ENCODE results near the gene TM9SF1. TPM values are rescaled to one million over a fixed set of nuclear protein-coding genes. Genes with fewer than 3 reads are reported as not detected.

Gene TM9SF1
- total RNA-seq, 1 donor from 2014 or later = 48.9 TPM

DNA sequence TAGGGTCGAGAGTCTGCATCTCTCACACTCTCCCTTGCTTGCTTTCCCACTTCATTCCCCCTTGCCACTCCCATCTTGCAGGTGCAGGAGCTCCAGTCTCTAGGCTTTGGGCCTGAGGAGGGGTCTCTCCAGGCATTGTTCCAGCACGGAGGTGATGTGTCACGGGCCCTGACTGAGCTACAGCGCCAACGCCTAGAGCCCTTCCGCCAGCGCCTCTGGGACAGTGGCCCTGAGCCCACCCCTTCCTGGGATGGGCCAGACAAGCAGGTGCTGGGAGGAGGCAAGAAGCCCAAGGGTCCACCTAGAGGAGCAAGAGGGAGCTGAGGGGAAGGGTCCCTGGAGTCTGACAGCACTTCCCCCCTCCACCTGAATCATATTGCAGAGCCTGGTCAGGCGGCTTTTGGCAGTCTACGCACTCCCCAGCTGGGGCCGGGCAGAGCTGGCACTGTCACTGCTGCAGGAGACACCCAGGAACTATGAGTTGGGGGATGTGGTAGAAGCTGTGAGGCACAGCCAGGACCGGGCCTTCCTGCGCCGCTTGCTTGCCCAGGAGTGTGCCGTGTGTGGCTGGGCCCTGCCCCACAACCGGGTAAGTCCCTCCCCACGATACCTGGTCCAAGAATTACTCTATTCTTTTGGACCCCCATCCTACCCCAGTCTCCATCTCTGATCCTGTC is 43.7 kb downstream of the TM9SF1 start:
- DNase-seq (ENCODE audit: low read depth, low spot score) = no peak

DNA sequence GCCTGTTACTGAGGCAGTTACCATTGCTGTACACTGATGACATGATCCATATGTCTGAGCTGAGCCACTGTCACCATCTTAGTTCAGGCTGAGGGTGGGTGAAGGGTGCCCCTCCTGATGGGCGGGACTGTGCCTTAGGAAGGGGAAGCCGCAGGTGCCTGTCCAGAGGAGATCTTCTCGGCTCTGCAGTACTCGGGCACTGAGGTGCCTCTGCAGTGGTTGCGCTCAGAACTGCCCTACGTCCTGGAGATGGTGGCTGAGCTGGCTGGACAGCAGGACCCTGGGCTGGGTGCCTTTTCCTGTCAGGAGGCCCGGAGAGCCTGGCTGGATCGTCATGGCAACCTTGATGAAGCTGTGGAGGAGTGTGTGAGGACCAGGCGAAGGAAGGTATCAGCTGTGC is 44.2 kb downstream of the TM9SF1 start:
- no peak for DNase-seq (ENCODE audit: low read depth, low spot score)

DNA sequence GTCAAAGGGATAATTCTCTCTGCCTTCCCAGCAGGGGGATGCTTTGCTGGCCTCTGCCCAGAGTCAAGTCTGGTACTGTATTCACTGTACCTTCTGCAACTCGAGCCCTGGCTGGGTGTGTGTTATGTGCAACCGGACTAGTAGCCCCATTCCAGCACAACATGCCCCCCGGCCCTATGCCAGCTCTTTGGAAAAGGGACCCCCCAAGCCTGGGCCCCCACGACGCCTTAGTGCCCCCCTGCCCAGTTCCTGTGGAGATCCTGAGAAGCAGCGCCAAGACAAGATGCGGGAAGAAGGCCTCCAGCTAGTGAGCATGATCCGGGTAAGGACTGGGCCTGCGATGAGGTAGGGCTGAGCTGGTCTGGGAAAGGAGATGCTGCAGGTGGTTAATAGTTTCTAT is 44.7 kb downstream of the TM9SF1 start:
- DNase-seq (ENCODE audit: low read depth, low spot score) = no peak

DNA sequence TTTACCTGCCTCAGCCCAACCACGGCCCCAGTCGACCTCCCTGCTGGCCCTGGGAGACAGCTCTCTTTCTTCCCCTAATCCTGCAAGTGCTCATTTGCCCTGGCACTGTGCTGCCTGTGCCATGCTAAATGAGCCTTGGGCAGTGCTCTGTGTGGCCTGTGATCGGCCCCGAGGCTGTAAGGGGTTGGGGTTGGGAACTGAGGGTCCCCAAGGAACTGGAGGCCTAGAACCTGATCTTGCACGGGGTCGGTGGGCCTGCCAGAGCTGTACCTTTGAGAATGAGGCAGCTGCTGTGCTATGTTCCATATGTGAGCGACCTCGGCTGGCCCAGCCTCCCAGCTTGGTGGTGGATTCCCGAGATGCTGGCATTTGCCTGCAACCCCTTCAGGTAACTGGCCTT is 45.2 kb downstream of the TM9SF1 start:
- no peak for DNase-seq (ENCODE audit: low read depth, low spot score)

DNA sequence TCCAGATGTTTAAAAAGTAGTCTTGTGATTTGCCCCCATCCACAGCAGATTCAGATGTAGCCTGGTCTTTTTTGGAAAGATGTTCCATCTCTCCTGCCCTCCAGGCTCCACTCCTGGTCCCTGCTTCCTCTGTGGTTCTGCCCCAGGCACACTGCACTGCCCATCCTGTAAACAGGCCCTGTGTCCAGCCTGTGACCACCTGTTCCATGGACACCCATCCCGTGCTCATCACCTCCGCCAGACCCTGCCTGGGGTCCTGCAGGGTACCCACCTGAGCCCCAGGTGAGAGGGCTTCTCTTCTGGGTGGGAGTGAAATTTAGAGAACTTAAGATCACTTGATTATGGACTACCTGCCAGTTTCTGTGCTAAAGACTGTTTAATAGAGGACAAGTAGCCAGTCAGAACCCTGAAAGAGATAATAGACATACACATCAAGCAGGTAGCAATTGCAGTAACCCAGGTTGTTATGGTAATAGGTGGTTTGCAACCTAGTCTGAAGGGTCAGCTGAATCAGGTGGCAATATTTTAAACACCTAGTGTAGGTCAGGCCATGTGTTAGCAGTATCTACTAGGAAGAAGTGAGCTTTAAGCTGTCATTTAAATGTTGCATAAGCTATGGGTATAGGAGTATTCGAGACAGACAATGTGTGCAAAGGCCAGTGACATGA is 45.8 kb downstream of the TM9SF1 start:
- no peak for DNase-seq (ENCODE audit: low read depth, low spot score)

DNA sequence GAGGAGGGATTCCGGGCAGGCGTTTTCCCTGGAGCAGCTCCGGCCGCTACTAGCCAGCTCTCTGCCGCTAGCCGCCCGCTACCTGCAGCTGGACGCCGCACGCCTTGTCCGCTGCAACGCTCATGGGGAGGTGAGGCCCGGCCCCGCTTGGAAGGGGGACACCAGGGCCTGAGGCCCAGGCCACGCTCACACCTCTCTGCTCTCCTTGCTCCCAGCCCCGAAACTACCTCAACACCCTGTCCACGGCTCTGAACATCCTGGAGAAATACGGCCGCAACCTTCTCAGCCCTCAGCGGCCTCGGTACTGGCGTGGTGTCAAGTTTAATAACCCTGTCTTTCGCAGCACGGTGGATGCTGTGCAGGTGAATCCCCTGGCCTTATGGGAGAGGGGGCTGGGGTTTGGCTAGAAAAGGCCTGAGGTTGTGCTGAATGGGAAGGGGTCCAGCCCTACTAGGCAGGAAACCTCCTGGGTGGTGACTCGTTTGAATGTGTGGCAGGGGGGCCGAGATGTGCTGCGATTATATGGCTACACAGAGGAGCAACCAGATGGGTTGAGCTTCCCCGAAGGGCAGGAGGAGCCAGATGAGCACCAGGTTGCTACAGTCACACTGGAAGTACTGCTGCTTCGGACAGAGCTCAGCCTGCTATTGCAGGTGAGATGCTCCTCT is 47.3 kb downstream of the TM9SF1 start:
- no peak for DNase-seq (ENCODE audit: low read depth, low spot score)

DNA sequence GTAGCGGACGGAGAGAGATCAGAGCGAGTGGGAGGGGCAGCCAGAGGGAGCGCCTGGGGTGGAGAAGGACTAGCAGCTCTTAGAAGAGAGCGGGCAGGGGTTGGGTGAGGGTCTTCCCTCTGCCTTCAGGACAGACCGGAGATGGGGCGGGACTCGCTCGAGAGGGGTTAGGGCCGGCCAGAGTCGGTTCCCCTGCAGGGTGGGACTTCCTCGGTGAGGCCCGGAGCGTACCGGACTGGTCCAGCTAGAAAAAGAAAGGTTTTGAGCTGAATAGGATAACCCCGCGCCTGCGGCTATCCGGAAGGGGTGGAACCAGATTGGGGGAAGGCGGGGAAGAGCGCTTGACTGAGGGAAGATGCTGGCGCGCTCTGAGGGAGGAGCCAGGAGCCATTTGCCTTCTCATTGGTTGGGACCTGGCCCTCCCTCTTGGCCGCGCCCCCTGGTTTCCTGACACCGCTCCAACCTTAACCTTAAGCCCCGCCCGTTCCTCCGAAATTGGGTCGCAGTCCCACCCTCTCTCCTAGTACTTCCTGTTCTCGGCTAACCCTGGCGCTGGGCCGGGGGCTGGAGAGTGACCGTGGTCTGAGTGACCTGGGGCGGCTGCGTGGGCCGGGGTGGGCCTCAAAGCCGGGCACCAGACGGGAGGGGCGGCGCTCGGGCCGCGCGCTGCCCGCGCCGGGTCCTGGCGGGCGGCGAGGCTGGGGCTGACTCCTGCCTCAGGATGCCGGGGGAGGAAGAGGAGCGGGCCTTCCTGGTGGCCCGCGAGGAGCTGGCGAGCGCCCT is 48.1 kb downstream of the TM9SF1 start, which contains the start of gene RNF31:
TSS of gene RNF31 (plus strand) at position 521 of the 783 bp plus-strand sequence. CDS start at position 722, 201 bp downstream.
- DNase-seq (ENCODE audit: low read depth, low spot score) = peak; percentile 95

DNA sequence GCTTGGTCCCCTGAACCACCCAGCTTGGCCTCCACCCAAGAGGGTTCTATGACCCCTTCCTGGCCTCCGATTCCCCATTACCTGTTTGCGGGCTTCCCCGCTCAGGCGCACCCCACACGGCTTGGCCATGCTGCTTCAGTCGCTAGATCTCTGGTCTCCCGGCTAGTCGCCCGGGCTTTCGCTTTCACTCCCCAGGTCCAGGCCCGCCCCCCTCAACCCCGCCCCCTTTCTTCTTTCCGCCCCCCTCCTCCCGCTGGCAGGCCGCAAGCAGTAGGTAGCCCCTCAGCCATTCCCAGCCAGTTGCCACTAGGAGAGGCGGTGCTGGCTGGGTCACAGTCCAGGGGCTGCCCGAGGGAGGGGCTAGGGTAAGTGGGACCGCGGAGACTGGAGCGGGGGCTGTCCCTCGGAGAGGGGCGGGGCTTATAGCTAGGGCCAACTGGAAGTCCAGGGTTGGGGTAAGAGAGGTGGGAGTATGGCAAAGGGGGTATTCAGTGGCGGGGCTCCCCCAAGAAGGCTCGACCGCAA is 48.7 kb downstream of the TM9SF1 start, which contains the start of gene PSME2:
TSS of gene PSME2 (minus strand) at position 158 of the 525 bp plus-strand sequence. CDS start at position 129, 29 bp downstream.
- DNase-seq (ENCODE audit: low read depth, low spot score) = peak; percentile 94

DNA sequence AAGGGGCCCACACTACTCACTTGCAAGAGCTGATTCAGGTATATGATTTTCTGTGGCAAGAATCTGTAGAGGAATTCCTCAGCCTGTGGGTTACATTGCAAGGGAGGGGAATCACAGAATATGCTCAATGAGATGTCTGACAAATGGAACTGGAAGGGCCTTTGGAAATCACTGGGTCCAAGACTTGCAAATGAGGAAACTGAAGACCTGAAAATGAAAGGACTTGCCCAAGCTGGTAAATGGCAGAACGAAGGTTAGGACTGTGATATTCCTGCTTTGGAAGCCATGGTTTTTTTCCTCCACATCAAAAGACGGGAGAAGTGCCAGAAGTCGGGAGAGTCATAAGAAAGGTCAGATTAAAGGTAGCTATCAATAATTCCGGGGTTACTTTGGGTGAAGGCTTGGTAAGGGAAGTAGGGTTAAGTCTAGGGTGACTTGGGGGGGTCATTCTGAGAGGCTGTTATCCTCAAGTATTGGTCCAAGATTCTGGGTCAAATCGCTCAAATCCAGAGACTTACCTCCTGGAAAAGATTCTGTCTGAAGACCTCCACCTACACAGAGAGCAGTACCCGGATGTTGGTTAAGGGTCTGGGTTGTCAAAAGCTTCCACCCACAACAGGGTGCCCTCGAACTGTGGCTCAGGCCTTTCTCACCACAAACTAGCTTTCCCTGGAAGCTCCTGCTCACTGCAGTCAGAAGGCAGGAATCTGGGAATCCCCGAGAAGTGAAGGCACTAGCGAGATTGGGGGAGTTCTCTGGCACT is 49.4 kb downstream of the TM9SF1 start:
- no peak for DNase-seq (ENCODE audit: low read depth, low spot score)

DNA sequence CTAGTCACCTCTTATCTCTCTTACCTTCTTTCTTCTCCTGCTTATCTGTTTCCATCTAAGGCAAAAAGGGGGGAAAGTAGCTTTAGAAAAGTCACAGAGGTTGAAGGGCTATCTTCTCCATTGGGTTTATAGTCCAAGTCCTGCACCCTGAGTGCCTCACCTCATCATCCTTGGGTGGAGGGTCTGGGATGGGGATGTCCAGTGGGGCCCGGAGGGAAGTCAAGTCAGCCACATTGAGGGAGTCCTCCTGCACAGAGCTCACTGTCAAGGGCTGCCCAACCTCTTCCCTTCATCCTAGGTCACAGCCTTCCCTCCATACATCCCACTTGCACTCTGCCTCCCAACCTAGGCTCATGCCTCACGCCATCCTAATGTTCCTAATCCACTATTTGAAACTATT is 50.0 kb downstream of the TM9SF1 start:
- DNase-seq (ENCODE audit: low read depth, low spot score) = no peak

DNA sequence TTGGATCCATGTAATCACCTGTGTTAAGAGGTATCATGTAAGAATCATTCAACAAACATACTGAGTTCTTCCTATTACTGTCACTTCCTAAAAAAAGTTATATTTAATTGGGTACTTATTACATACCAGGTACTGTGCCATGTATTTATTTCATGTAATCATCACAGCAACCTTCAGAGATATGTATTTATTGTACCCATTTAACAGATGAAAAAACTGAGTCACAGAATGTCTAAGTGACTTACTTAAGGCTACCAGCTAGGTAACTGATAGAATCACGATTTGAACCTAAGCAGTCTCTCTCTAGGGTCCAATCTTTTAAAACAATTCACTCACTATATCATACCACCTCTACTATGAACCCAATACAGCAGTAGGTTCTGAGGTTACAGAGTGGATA is 50.8 kb downstream of the TM9SF1 start:
- DNase-seq (ENCODE audit: low read depth, low spot score) = no peak

DNA sequence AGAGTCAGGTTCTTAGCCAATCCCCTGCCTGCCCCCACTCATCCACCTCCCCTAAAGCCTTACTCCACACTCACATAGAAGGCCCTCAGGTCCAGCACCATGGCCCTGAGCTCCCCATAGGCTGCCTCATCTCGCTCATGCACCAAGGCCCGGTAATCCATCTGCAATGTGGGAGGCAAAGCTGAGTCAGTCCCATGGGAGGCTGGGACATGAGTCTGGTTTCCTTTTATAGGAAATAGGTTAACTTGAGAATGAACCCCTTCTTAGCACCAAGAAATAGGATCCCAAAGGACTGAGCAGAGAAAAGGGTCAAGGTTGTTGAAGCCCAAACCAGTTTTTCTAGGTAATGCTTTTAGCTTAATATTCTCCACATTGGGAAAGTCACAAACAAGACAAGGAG is 51.7 kb downstream of the TM9SF1 start:
- no peak for DNase-seq (ENCODE audit: low read depth, low spot score)

DNA sequence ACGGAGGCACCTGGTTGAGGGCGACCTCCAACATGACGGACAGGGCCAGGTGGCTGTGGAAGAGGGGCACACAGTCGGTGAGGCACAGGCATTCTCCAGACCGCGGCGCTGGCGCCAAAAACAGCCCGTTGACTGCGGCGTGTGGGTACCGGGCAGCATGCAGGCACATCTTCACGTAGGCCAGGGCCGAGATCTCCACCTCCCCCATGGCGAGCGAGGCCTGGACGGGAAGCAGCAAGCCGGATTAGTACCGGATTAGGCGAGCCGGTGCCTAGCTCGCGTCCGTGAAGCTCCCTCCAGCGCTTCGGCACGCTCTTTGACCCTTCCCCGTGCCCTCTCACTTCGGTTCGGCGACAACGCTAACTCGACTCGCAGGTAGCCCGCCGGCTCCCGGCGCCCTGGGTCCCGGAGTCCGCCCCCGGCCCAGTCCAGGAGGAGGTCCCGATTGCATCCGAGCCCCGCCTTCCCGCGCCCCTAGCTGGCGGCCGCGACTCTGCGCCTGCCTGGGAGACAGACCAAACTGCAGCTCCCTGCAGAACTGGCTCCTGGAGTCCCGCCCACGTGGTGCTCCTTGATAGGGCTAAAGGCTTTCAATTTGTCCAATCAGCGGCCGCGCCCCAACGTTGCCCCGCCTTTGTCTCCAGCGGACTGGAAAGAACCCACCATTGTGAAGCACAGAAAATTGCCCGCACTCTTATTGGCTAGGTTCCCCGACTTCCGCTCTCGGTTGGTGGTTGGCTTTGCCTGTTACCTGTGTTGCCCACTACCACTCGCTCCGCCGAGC is 54.0 kb downstream of the TM9SF1 start, which contains the start of gene EMC9:
TSS of gene EMC9 (minus strand) at position 495 of the 784 bp plus-strand sequence. CDS start at position 208, 287 bp downstream.
- DNase-seq (ENCODE audit: low read depth, low spot score) = peak; percentile 95

DNA sequence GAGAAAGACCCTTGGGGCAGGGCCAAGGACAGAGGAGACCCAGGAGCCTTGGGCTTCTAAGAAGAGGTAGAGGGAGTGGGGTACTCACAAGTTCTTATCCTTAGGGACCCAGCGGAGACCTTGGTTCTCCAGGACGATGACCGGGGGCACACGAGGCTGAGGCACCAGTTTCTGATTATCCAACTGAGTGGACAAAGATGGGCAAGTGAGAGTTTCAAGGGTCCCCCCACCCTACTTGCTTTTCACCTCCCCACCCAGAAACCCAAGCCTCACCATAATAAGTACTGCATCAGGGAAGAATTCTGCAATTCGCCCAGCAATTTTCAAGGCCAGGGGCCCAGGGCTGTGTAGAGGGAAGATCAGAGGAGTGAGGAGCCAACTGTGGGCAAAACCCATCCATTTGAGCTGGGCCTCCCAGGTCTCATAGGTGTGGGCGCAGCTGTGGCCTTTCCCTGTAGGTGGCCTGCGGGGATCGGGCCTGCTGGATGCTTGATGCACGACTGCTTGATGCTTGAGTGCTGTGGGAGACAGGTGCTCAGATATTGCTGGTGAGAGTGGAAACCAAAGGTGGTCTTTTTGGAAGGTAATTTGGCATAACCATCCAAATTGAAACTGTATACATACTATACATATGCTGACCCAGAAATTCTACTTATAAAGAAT is 55.8 kb downstream of the TM9SF1 start:
- no peak for DNase-seq (ENCODE audit: low read depth, low spot score)

Other genes starting within 250 kb of the TM9SF1 start
- 58.9 and 60.4 TPM in 2 replicates for gene DHRS4, start 241.7 kb downstream of the TM9SF1 start, total RNA-seq
- gene DHRS4L2, start 206.5 kb downstream of the TM9SF1 start, total RNA-seq = 15.8 and 18.3 TPM in 2 replicates
- gene CARMIL3, start 143.4 kb downstream of the TM9SF1 start, total RNA-seq = under 0.01 and 0.04 TPM in 2 replicates
- not detected in 2 replicates for gene CPNE6, start 123.9 kb downstream of the TM9SF1 start, total RNA-seq
- gene PCK2, start 101.1 kb downstream of the TM9SF1 start, total RNA-seq = 9.8 and 18.5 TPM in 2 replicates
- 50.1 and 61.2 TPM in 2 replicates for gene DCAF11, start 80.7 kb downstream of the TM9SF1 start, total RNA-seq
- 0.33 and 0.56 TPM in 2 replicates for gene NRL, start 80.5 kb downstream of the TM9SF1 start, total RNA-seq
- gene FITM1, start 64.8 kb downstream of the TM9SF1 start, total RNA-seq = 0.13 TPM in 1 of 2 replicates, not detected in the other
- gene PSME1, start 59.2 kb downstream of the TM9SF1 start, total RNA-seq = 121 and 126 TPM in 2 replicates
- 22.7 and 27.6 TPM in 2 replicates for gene EMC9, start 53.9 kb downstream of the TM9SF1 start, total RNA-seq
- gene PSME2, start 48.8 kb downstream of the TM9SF1 start, total RNA-seq = 155 and 175 TPM in 2 replicates
- gene RNF31, start 47.9 kb downstream of the TM9SF1 start, total RNA-seq = 34.1 and 36.2 TPM in 2 replicates
- 42.1 and 48.9 TPM in 2 replicates for gene IRF9, start 34.2 kb downstream of the TM9SF1 start, total RNA-seq
- 1.6 and 4.1 TPM in 2 replicates for gene REC8, start 23.4 kb downstream of the TM9SF1 start, total RNA-seq
- gene IPO4, start 6.6 kb downstream of the TM9SF1 start, total RNA-seq = 57.2 and 58.4 TPM in 2 replicates
- gene TSSK4, start 10.3 kb upstream of the TM9SF1 start, total RNA-seq = 0.20 TPM in 1 of 2 replicates, not detected in the other
- gene CHMP4A, start 18.0 kb upstream of the TM9SF1 start, total RNA-seq = 27.7 and 36.5 TPM in 2 replicates
- gene MDP1, start 20.6 kb upstream of the TM9SF1 start, total RNA-seq = 6.9 and 13.1 TPM in 2 replicates
- gene NEDD8, start 36.9 kb upstream of the TM9SF1 start, total RNA-seq = 219 and 229 TPM in 2 replicates
- 97.8 and 115 TPM in 2 replicates for gene GMPR2, start 37.5 kb upstream of the TM9SF1 start, total RNA-seq
- 49.1 and 55.5 TPM in 2 replicates for gene TINF2, start 47.2 kb upstream of the TM9SF1 start, total RNA-seq
- gene TGM1, start 67.7 kb upstream of the TM9SF1 start, total RNA-seq = 0.40 and 0.74 TPM in 2 replicates
- 21.0 and 21.6 TPM in 2 replicates for gene RABGGTA, start 76.2 kb upstream of the TM9SF1 start, total RNA-seq
- 6.4 and 12.7 TPM in 2 replicates for gene DHRS1, start 104.3 kb upstream of the TM9SF1 start, total RNA-seq
- 31.3 and 41.3 TPM in 2 replicates for gene NOP9, start 104.4 kb upstream of the TM9SF1 start, total RNA-seq
- 1.1 and 2.8 TPM in 2 replicates for gene CIDEB, start 112.5 kb upstream of the TM9SF1 start, total RNA-seq
- gene LTB4R2, start 114.7 kb upstream of the TM9SF1 start, total RNA-seq = 3.6 and 4.2 TPM in 2 replicates
- gene LTB4R, start 116.1 kb upstream of the TM9SF1 start, total RNA-seq = 1.9 and 2.6 TPM in 2 replicates
- 36.3 and 41.8 TPM in 2 replicates for gene ADCY4, start 139.6 kb upstream of the TM9SF1 start, total RNA-seq
- 3.7 and 3.9 TPM in 2 replicates for gene RIPK3, start 144.6 kb upstream of the TM9SF1 start, total RNA-seq
- gene NFATC4, start 172.7 kb upstream of the TM9SF1 start, total RNA-seq = 16.1 and 19.1 TPM in 2 replicates
- gene NYNRIN, start 203.6 kb upstream of the TM9SF1 start, total RNA-seq = 9.8 and 10.5 TPM in 2 replicates
- 0.86 and 1.8 TPM in 2 replicates for gene CBLN3, start 234.2 kb upstream of the TM9SF1 start, total RNA-seq
- 53.9 and 72.1 TPM in 2 replicates for gene KHNYN, start 234.5 kb upstream of the TM9SF1 start, total RNA-seq
- 10.4 TPM in 2 replicates for gene SDR39U1, start 247.3 kb upstream of the TM9SF1 start, total RNA-seq

Data from pulmonary artery endothelial cell (primary cell).